LNCAP (cell line): ENCODE data around the gene UQCRHL.

Experiments
- CTCF ChIP-seq: fragments of 450-650 bp; IDR thresholded peaks from 2 replicates; pipeline ENCODE4 v1.5.1; 2017; ENCODE audit warnings: mild to moderate bottlenecking

The UQCRHL gene

GRCh38 chr1:15804060-15804459 lies 3.4 kb downstream of the UQCRHL start:
- no peak for TF ChIP-seq CTCF

GRCh38 chr1:15803380-15803779 lies 4.1 kb downstream of the UQCRHL start:
- TF ChIP-seq CTCF: no peak

- TF ChIP-seq CTCF: no peak
These were observed 5.0 kb downstream of the UQCRHL start for GRCh38 chr1:15802234-15802965.

GRCh38 chr1:15799928-15800835 lies 7.3 kb downstream of the UQCRHL start:
- TF ChIP-seq CTCF: no peak

- no peak for TF ChIP-seq CTCF
These were observed 8.2 kb downstream of the UQCRHL start for GRCh38 chr1:15799004-15799867.

- no peak for TF ChIP-seq CTCF
These were observed 9.6 kb downstream of the UQCRHL start for GRCh38 chr1:15797614-15798390.

- TF ChIP-seq CTCF: no peak
These were observed 11.4 kb downstream of the UQCRHL start for GRCh38 chr1:15796086-15796462.
